Measurements from ENCODE around the gene CLDN5.
"Not testable (repeated sequence)": the region's sequence is repeated elsewhere in the genome, so short reads cannot be mapped to it uniquely, and the experiment has no call there.

CLDN5 gene

DNA sequence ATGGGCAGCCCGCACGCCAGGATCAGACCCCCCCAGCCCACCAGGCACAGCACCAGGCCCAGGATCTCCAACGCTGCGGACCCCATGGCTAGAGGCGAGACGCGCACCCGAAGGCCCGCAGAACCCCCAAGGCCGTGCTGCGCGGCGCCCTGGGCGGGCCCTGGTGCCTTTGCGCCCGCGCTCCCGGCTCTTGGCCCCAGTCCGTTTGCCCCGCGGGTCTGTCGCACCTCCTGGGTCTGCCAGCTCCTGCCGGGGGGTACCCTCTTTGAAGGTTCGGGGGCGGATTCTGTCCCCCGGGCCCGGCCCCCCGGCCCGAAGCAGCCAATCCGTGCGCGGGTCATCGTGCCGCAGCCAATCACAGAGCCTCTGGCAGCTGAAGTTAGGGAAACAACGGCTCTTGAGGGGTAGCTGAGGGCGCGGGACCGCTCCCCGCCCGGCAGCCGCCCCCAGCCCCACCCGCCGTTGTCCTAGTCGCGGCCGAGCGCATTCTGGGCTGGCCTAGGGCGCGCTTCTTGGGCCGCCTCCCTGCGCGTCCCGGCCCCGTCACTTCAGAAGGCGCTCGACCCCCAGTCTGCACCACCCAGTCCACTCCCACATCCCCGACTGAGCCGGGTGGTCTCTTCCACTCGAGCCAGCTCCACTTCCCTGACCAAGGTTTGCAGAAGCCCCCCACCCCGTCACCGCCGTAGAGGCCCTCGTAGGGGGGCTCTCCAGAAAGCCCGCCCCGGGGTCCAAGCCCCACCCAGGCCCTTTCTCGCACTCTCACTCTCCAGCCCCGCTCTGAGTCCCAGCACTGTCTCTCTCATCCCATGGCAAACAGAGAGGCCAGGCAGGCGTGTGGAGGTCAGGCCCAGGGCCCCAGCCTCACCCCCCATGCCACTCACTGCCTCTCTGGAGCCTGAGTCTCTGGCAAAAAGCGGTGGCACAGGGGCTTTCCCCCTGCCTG lies at the start of gene CLDN5:
TSS of gene CLDN5 (minus strand) at position 241 of the 946 bp plus-strand sequence. CDS start at position 86, 155 bp downstream.
- no peak for DNase-seq (ENCODE audit: low read depth)

DNA sequence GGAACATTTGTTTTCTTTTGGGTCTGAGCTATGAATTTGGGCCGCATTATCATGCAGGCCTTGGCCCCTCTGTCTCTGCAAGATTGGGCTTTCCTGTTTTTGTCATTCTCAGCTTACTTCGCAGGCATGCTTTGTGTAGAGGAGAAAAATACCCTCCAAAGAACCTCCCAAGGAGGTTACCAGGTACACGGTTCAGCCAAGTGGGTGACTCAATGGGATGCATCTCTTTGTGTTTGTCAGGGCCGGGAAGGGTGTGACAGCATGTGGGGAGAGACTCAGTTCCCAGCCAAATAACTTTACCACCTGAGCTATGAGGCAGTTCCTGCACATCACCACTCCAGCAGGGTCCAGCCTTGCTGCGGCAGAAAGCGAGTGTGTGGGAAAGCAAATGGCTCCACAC lies 47.8 kb upstream of the CLDN5 start:
- no peak for DNase-seq (ENCODE audit: low read depth)

DNA sequence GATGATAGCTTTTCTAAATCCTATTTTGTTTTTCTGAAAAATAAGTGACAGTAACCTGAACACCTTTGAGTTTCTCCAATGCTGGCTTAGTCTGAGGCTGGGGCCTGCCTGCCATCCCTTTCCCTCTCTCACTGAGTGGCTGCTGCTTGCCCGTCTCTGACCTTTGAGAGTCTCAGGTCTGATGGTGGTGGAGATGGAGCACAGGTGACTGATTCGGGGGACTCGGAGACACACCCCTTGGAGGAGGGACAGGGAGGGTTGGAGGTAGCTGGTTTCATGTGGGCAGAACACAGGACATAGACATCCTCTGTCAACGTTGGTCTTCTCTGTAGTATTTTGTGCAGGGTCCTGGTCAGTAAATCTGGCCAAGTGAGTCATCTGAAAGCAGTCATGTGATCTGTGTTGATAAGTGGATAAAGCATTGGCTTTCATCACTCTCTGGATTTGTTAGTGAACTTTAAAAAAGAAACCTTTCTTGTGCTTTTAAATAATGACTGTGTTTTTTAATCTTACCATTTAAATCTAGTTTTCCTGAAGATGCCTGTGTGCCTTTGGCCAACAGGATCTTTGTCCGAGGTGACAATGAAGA lies 47.1 kb upstream of the CLDN5 start:
- DNase-seq (ENCODE audit: low read depth) = no peak

DNA sequence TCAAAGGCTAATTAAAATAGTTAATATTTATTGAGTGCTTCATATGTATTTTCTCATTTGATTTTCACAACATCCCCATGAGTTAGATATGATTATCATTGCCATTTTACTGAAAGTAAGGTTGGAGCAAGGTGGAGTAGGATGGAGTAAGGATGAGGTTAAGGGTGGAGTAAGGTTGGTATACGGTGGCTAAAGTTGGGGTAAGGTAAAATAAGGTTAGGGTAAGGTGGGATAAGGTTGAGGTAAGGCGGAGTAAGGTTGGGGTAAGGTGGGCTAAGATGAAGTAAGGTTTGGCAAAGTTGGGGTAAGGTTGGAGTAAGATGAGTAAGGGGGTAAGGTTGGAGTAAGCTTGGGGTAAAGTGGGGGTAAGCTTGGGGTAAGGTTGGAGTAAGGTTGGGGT lies 45.8 kb upstream of the CLDN5 start:
- no peak for DNase-seq (ENCODE audit: low read depth)

DNA sequence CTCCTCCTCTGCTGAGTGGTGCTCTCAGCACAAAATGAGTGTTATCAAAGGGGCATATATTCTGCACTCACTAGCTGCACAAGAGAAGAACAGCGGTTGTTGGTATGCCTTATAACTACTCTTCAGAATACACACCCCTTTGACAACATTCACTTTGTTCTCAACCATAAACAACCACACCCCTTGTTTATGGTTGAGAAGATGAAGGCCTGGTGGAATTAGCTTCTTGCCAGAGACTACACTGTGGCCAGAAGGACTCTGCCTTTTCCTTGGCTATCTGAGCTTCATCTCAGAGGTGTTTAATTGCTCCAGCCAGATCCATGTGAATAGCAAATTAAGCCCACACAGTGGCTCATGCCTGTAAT lies 45.0 kb upstream of the CLDN5 start:
- DNase-seq (ENCODE audit: low read depth) = no peak

DNA sequence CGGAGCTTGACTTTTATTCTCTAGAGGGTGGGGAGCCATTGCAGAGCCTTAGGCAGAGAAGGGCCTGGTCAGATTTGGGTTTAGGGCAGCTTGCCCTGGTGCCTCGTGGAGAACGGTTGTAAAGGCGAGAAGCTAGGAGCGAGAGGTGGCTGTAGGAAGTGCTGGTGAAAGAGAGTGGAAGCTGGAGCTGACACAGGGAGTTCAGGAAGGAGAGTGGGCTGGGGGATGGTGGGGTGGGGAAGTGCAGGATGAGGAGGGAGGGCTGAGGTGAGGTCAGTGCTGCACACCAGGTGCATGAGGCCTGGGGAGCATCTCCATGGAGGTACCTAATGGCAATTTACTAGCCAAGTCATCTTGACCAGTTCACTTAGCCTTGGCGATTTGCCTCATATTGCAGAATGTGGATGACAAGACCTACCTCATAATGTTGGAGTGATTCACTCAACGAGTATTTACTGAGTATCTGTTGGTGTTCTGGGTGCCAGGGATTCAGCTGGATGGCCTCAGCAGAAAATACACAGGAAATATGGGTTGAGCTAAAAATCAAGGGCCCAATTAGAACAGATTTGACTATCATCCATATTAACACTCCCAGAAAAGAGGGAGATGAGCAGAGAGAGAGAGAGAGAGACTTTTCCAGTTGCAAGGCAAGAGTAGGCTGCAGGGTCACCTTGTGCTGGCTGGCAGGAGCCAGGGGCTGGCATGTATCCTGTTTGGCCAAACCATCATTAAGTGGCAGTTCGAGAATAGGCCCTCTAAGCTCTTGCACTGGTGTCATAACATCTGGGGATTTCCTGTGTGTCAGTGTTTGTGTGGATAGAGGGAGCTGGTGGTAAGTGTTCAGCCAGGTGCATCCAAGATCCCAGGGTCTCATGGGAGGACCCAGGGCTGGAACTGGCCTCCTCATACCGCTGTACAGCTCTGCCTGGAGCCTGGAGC lies 44.4 kb upstream of the CLDN5 start:
- peak; percentile 56 for DNase-seq (ENCODE audit: low read depth)

DNA sequence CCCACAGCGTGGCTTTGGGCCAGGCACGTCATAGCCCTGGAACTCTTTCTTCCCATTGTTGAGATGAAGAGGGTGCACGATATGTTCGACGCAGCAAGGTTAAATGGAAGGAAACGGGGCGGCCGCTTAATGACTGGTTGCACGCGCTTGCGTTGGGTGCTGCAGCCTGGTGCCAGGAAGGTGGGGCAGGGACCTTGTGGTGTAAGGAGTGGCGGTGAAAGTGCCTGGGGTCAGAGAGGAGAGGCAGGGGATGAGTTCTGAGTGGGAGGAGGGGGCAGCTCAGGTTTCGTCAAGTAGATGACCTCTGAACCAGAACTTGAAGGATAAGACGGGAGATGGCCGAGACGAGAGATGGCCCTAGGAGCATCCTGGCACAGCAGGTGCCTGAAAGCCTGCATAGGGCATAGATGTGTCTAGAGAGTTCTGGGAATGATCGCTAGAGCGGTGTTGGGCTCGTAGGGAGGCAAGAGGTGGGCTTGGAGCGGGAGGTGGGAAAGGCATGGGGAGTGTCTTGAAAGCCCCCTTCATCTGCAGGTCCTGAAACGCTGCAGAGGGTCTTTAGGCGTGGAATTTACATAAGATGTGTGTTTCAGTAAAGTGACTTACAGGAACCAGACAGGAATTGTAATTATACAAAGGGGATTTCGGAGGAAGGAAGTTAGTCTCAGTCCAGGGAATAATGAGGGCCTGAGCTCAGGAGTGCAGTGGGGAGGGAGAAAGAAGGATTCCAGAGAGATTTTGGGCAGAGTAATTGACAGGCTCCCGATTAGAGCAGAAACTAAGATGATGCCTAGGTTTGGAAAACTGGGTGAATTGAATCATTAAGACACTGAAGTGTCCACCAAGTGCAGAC lies 43.2 kb upstream of the CLDN5 start:
- no peak for DNase-seq (ENCODE audit: low read depth)

DNA sequence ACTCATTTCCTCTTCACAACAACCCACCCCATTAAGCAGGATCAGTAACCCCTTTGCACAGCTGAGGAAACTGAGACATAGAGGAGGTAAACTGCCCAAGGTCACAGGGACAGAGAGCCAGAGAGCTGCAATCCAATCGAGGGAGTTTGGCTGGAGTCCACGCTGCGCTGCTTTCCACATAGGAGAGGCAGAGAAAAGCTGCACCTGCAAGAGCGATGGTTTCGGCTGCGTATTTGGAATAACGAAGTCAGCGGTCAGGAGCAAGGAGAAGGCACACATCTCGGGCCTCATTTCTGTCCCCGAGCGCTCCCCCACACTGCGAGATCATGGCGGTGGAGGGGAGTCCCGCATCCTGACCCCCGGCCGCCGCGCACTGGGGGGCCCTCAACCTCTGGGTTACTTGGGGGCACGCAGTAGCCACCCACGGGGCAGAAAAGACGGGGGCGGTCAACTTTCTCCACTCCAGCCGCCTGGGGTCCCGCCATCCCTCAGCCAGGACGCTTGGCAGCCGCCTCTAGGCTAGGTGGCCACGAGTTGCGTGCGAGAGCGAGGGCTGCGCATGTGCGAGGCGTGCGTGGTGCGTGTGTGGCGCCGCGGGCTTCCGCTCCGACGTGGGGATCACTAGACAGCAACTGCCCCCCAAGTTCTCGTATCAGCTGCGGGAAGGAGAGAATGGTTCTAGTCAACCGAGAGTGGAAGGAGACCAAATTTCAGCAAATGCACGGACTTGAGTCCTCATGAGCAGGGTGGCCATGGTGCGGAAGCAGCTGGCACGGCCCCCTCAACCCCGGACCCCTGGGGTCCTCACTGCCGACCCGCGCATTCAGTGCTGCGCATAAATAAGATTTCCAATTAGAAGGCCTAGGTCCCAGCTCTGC lies 42.3 kb upstream of the CLDN5 start:
- DNase-seq (ENCODE audit: low read depth) = no peak

GRCh38 chr22:19565382-19566278 lies 41.4 kb upstream of the CLDN5 start:
- no peak for DNase-seq (ENCODE audit: low read depth)

- DNase-seq (ENCODE audit: low read depth) = no peak
Observed at GRCh38 chr22:19559956-19560355, 35.7 kb upstream of the CLDN5 start.

DNA sequence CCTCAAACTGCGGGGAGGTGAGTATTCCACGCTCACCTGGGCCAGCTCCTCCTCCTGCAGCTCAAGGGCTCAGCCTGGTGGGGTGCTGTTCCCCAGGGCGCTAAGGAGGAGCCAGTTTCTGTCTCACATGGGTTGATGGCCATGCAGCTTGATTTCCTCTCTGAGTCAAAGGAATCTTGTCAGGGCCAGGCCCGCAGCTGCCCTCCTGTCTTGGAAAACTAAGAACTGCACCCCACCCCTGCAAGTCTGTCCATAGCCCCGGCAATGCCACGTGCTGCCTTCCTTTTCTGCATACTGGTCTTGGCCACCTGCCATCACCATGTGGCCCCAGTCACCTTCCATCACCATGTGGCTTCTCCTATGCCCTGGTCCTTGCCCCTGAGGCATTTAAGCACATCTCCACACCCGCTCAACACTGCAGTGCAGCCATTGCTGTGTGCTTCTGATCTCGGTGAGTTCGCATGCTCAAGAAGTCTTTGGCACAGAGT lies 35.2 kb upstream of the CLDN5 start:
- DNase-seq (ENCODE audit: low read depth) = no peak

DNA sequence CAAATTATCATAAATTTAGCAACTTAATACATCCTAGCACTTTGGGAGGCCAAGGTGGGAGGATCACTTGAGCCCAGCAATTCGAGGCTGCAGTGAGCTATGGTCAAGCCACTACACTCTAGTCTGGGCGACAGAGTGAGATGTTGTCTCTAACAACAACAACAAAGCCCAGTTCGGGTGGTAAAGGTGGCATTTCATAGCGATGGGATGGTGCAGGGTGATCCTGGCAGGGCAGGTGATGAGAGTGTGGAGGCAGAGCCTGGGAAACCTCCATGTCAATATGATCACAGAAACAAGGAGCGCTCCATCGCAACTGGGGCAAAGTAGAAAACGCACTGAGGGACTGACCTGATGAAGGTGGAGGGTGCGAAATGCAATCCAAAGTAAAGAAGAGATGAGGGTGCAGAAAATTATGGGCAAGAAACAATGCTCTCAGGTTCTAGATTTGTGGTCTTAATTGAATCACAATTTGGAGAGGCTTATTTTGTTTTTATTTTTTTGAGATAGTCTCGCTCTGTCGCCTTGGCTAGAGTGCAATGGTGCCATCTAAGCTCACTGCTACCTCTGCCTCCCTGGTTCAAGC lies 32.8 kb upstream of the CLDN5 start:
- no peak for DNase-seq (ENCODE audit: low read depth)

DNA sequence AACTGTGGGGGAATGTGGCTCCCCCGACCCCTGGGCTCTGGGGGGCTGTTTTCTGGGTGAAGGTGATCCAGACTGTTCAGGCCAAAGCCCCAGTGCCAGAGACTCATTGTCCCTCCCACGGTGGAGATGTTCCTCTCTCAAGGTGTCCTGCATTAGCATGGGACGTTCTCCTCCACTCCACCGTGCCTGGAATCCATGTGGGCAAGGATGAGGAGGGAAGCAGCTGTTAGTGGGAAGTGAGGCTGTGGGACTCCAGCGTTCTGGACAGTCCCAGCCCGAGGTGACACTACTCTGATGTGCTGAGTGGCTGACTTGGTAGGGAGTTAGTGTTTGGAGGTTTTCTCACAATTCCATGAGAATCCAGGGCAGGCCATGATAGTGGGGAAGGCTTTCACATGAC lies 31.4 kb upstream of the CLDN5 start:
- DNase-seq (ENCODE audit: low read depth) = no peak

- DNase-seq (ENCODE audit: low read depth) = no peak
Observed at GRCh38 chr22:19554834-19555404, 30.7 kb upstream of the CLDN5 start.

DNA sequence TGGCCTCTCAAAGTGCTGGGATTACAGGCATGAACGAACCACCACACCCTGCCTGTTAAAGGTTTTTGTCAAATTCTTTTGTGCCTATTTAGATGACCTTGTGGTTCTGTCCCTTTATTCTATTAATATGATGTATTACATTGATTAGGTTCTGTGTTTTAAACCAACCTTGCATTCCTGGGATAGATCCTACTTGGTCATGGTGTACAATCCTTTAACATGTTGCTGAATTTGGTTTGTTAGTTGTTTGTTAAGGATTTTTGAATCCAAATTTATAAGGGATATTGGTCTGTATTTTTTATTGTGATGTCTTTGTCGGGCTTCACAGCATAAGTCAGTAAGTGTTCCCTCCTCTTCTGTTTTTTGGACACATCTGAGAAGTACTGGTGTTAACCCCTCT lies 29.0 kb upstream of the CLDN5 start:
- DNase-seq (ENCODE audit: low read depth) = no peak

GRCh38 chr22:19550382-19550781 lies 26.2 kb upstream of the CLDN5 start:
- DNase-seq (ENCODE audit: low read depth) = no peak

- DNase-seq (ENCODE audit: low read depth) = no peak
Observed at GRCh38 chr22:19549428-19549827, 25.2 kb upstream of the CLDN5 start.

DNA sequence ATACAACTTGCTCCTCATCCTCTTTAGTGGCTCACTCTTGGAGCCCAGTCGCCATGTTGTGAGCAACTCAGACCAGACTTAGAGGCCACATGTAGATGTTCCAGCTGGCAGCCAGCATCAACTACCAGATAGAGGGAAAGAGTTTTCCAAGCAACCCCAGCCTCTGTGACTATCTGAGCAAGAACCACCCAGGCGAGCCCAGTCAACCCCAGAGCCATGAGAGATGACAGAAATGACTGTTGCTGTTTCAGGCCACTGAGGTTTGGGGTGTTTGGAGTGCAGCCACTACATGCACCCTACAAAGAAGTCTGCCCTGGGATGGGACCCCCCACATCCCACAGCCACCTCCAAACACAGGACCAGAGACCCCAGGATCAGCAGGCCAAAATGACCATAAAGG lies 24.8 kb upstream of the CLDN5 start:
- DNase-seq (ENCODE audit: low read depth) = no peak

GRCh38 chr22:19548427-19548826 lies 24.2 kb upstream of the CLDN5 start:
- DNase-seq (ENCODE audit: low read depth) = not testable (repeated sequence)

Data from non-pigmented ciliary epithelial cell (primary cell).